GM12874 (cell line): ENCODE measurements around the gene RTP5.

Source experiments
- TF ChIP-seq, protein P1 (sequence below): IDR thresholded peaks from 2 replicates; pipeline ENCODE4 v1.5.1; 2011; ENCODE audit warnings: low read depth, mild to moderate bottlenecking, control low read depth, low read length, moderate library complexity; ENCODE audit not compliant: insufficient read depth

Gene RTP5

DNA sequence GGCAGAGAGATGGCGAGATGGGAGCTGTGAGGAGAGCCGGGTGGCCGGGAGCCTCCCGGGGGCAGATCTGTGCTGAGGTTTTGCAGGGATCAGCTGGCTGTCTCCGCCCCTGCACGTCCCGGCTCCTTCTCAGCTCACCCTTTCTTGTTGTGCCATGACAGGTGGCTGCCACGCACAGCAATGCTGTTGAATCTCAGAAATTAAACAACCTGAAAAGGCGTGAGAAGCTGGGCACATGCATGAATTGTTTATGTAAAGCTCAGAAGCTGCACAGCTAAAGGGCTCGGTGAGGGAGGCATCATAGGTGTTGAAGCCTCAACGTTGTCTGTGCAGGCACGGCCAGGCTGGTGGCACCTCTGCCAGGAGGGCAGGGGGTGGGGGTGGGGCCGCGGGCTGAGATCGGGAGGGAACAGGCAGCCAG is 858 bp upstream of the RTP5 start:
- TF ChIP-seq, protein P1, sequence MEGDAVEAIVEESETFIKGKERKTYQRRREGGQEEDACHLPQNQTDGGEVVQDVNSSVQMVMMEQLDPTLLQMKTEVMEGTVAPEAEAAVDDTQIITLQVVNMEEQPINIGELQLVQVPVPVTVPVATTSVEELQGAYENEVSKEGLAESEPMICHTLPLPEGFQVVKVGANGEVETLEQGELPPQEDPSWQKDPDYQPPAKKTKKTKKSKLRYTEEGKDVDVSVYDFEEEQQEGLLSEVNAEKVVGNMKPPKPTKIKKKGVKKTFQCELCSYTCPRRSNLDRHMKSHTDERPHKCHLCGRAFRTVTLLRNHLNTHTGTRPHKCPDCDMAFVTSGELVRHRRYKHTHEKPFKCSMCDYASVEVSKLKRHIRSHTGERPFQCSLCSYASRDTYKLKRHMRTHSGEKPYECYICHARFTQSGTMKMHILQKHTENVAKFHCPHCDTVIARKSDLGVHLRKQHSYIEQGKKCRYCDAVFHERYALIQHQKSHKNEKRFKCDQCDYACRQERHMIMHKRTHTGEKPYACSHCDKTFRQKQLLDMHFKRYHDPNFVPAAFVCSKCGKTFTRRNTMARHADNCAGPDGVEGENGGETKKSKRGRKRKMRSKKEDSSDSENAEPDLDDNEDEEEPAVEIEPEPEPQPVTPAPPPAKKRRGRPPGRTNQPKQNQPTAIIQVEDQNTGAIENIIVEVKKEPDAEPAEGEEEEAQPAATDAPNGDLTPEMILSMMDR, result no peak

DNA sequence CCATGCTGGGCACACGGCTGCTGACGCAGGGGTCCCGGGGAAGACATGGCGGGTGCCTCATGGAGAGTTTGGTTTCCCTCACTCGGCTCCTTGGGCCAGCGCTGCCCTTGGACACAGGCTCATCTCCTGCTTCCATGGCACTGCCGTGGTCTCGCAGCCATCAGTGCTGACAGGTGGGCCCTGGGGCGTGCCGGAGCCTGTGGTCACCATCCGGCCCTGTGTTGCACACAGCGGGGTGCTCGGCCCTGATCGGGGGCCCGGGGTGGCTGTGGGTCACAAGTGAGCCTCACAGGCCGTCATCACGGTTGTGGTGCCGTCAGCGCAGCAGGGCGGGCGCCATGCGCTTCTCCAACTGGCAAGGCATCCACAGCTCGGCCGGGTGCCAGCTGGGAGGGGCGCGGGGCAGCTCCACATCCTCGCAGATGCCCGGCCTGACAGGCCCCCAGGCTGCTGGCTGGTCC is 582 bp downstream of the RTP5 start:
- TF ChIP-seq, protein P1, result no peak

DNA sequence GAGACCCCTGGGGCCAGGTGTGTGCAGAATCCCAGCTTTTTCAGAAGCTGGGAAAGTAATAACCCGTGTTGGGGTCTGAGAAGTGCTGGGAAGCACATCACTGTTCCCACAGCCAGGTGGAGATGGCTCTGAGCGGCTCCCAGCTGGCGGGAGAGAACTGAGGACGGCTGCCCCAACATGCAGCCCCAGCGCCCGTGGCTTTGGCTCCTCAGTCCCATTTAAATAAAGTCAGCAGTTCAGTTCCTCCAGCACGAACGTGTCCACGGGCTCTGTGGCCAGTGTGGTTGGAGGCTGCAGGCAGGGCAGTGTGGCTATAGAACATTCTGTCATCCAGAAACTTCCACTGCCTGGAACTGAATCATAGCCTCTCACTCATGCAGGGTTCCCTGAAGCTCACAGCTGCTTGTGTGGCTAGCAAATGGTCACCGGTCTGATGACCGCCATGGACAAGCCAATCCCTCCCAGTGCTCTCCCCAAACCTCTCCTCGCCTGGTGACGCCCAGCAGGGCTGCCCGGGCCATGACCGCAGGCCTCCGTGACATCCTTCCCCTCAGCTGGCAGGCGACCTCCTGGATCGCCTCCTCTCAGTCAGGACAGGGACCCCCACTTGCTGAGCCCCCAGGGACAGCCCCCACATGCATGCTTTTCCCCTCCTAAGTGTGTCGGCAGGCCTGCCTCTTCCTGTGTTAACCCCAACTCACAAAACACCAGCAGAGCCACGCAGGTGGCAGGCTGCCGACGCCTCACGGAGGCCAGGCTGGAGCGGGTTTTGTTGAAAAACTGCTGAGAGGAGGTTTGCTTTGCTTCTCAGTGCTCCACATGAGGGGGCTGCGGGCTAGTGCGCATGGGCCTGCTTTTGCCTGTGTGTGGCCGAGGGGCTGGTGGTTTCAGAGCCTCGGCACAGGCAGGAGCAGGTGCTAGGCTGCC is 1.3 kb downstream of the RTP5 start:
- TF ChIP-seq, protein P1, result no peak

DNA sequence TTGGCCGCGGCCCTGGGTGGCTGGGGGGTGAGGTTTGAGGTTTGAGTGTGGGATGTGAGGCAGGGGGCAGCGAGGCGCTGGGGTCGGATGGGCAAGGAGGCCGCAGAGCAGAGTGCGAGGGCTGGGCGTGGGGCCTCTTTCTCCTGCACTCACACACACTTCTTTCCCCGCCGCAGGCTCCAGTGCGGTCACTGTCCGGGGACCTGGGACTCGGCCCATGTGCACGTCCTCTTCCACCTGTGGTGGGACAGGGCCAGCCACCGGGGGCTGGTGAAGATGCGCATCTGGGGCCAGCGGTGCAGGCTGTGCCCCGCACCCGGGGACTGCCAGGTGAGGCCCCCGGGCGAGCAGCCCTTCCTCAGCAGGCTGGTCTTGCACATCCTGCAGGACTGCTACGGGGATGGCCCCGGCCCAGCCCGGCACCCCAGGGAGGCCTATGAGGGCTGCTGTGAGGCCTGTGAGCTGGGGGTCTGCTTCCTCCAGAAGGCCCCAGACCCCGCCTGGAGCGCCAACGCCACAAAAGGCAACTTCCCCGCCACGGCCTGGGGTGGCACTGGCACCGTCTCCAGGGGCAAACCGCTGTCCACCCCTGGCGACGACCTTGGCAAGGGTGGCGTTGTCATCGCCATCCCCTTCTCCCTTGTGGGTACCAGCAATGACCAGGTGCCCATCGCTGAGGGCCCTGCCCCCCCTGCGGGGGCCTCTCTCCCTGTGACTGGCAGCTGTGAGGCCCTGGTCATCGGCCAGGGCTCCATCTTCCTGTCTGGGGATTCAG is 2.2 kb downstream of the RTP5 start:
- TF ChIP-seq, protein P1, result no peak

DNA sequence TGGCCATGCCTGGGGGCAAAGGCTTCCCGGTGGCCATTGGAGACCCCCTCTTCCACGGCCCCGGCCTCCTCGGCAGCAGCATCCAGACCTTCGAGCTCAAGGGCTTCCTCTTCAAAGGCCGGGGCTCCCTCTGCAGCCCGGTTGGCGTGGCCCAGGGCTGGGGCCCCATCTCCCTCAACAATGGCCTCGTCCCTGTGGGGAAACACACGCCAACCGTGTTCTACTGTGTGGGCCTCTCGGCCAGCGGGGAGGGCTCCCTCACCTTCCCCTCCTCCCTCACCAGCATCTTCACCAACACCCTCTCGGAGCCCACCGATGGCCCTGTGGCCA is 2.7 kb downstream of the RTP5 start:
- TF ChIP-seq, protein P1, result no peak

DNA sequence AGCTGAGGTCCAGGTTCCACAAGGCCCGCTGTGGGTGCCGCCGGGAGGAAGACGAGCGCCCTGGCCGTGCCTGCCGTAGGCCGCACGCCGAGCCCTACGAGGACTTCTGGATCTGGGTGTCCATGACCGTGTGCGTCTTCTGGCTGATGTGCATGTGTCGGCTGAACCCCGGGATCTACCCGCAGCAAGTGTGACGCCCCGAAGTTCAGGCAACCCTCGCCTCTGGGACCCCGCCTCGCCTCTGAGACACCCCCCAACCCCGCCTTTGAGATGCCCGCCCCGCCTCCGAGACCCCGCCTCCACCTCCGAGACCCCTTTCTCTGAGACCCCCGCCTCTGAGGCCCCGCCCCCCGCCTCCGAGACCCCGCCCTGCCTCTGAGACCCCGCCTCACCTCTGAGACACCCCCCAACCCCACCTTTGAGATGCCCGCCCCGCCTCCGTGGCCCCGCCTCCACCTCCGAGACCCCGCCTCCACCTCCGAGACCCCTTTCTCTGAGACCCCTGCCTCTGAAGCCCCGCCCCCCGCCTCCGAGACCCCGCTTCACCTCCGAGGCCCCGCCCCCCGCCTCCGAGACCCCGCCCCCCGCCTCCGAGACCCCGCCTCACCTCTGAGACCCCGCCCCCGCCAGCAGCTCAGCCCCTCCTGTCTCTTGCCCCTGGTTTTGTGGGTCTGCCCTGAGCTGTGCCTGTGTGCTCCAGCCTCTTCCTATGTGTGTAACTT is 3.7 kb downstream of the RTP5 start:
- TF ChIP-seq, protein P1, result no peak

DNA sequence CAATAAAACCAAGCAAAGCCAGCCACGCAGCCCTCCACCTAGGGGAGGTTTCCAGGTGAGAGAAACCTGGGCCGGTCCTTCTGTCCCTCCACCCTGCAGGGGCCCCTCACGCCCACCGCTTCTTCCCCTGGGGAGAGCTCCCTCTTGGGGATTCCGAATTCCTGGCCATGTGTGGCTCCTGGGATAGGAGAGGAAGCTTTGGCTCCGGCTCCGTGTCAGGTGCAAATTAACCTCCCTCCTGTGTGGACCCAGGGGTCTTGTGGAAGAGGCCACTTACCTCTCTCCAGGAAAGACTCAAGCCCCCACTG is 4.2 kb downstream of the RTP5 start:
- TF ChIP-seq, protein P1, result no peak
